GM12874 (cell line): Measurements from ENCODE around the gene CAMTA1.

Source experiments
- TF ChIP-seq, protein P1 (sequence below): IDR thresholded peaks from 2 replicates; pipeline ENCODE4 v1.5.1; 2011; ENCODE audit warnings: low read depth, mild to moderate bottlenecking, control low read depth, low read length, moderate library complexity; ENCODE audit not compliant: insufficient read depth

CAMTA1 gene

DNA sequence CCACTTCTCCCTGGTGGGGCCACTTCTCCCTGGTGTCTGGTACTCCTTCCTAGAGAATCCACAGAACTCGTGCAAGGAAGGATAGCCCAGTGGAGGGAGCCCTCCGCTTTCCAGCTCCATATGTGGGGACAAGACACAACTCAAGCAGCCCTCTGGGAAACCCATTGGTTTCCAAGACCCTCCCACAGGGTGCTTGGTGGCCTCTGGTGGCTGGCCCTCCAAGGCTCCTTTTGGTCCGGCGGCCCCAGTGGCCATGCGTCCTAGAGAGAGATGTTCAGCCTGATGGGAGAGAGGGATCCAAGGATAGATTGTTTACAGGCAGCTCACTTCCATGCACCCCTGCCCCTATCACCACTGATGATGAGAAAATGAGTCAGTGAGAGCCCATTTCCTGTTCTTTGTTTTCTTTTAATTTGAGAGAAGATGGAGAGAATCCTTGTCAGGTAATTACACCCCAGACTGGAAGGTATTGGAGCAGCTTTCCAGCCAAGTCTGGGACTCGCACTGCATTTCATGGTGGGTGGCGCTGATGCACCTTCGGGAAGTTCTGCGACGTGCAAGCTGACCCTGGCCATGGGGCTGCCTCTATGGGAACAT is 499.7 kb downstream of the CAMTA1 start:
- TF ChIP-seq, protein P1, sequence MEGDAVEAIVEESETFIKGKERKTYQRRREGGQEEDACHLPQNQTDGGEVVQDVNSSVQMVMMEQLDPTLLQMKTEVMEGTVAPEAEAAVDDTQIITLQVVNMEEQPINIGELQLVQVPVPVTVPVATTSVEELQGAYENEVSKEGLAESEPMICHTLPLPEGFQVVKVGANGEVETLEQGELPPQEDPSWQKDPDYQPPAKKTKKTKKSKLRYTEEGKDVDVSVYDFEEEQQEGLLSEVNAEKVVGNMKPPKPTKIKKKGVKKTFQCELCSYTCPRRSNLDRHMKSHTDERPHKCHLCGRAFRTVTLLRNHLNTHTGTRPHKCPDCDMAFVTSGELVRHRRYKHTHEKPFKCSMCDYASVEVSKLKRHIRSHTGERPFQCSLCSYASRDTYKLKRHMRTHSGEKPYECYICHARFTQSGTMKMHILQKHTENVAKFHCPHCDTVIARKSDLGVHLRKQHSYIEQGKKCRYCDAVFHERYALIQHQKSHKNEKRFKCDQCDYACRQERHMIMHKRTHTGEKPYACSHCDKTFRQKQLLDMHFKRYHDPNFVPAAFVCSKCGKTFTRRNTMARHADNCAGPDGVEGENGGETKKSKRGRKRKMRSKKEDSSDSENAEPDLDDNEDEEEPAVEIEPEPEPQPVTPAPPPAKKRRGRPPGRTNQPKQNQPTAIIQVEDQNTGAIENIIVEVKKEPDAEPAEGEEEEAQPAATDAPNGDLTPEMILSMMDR = no peak

DNA sequence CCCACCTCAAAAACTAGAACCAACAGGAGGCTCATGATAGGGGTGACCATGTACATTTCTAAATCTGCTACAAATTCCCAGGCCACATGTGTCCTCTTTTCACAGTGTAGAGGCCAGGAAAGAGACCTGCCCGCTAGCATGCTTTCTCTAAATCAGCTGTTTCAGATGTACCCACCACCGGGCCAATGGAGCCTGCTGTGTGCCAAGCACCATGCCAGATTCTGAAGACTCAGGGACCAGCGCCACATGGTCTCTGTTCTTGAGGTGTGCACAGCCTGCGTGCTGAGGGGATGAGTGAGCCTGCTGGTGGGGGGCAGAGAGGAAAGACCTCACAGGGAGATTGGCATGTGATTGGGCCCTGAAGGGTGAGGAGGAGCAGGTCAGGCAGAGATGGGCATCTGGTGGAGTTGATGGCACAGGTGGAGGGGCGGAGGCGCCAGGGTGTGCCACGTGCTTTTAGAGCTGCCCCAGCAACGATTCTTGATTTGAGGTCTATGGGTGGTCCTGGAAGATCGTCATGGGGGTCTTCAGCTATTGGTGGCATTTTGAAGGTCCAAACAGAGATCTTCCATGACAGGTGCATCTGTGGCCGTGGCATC is 500.7 kb downstream of the CAMTA1 start:
- TF ChIP-seq, protein P1 = no peak

DNA sequence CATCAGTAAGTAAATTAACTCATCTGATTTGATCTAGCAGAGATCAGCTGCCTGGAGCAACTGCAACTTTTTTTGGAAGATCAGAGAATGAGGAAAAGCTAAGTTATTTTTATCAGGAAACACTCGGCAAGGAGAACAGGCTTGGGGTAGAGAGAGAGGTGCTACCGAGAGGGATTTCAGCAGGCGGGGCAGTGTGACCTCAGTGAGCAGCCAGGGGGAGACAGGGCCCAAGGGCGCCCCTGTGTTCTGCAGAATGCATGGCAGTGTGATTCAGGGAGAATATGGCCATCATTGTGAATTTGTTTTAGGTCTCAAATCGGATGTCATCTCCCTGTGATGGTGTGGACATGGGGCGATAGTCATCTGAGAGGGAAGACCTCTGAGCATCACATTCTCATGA is 501.8 kb downstream of the CAMTA1 start:
- TF ChIP-seq, protein P1 = no peak

DNA sequence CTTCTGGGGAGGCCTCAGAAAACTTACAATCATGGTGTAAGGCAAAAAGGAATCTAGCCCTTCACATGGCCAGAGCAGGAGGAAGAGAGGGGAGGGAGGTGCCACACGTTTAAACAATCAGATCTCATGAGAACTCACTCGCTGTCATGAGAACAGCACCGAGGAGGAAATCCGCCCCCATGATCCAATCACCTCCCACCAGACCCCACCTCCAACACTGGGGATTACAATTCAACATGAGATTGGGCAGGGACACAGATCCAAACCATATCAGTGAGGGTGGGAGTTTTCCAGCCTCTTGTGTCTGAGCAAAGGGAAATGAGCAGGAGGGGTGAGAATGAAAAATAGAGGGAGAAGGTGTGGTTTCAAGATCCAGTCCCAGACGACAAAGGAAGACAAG is 503.7 kb downstream of the CAMTA1 start:
- TF ChIP-seq, protein P1 = no peak

DNA sequence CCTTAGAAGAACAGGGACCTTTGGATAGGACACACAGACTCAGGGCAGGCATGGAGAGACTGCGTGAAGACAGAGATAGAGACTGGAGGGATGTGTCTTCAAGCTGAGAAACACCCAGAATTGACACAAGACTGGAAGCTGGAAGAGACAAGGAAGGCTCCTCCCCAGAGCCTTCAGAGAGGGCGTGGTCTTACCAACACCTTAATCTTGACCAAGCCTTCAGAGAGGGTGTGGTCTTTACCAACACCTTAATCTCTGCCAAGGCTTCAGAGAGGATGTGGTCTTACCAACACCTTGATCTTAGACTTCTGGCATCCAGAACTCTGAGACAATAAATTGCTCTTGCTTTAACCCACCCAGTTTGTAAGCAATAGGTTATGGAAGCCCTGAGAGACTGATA is 504.4 kb downstream of the CAMTA1 start:
- TF ChIP-seq, protein P1 = no peak

DNA sequence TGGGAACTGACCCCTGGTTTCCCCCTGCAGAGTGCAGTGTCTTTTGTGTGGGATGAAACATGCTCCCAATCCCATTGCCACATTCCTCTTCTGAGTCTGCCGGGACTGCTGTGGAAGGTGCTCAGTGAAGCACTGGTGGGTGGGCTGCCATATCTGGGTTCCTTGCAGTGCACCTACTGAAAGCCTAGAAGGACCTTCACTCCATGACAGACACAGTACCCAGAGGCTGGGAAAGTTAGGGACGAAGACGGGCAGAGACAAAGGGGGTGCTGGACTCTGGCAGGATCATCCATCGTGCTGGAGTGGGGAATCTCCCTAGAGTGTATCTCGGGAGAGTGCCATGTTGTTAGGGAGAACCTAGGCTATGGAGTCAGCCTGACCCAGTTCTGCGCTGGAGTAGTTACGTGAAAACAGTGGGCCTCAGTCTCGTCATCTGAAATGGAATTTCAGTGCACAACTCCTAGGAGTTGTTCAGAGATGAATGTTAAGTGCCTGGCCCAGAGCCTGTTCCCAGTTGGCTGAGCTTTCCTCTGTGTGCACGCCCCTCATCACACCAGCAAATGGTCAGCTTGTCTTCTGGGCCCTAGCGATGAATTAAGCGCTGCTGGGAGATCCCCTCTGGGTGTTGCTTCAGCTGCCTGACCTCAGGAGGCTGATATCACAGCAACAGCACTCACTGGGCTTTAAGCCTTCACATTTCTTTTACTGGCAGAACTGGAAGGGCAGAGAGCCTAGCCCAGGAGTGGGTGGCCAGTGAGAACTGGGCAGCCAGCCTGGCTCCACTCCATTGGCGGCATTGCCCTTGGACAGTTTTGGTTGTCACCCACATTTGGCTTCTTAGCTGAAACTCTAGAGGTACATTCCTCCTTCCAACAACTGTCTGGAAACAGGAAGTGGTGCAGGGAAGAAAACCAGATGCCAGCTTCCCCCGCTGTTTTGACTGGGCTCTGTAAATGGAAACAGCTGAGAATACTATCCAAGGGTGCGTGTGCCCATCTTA is 506.0 kb downstream of the CAMTA1 start:
- TF ChIP-seq, protein P1 = no peak

DNA sequence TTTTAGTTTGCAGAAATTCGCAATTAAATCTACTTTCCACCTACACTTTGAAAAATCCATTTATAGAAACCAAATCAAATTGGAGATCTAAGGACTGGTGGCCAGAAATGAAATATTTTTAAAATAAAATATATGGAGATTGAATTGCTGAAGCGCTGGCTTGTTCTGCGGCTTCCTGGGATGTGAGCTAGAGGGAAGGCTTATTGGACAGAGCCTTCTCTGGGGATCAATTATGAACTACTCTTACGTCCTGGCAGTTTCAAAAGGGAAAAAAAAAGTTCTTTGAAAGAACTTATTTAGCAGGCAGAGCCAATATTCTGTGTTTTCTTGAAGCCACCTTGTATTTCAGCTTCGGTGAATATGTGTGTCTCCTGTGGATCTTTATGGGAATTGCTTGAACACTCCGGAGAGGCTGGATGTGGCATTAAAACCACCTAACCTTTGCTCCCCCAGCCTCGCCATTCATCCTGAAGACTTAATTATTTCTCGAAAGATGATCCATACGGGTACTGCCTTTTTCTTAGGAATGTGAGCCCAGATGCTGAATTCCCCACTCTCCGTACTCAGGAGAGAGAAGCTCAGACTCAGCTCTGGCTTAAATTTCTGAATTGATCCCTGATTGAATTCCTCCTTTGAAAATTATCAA is 506.9 kb downstream of the CAMTA1 start:
- TF ChIP-seq, protein P1 = no peak
